Measurements from ENCODE around the gene TUBA3D. TPM values are rescaled to one million over a fixed set of nuclear protein-coding genes. Genes with fewer than 3 reads are reported as not detected.
"Not testable (repeated sequence)": the region's sequence is repeated elsewhere in the genome, so short reads cannot be mapped to it uniquely, and the experiment has no call there.

Gene TUBA3D
- total RNA-seq, 6 experiments from 2014 or later, result 0.30 to 3.1 (median 1.5) TPM; not detected in 2

DNA sequence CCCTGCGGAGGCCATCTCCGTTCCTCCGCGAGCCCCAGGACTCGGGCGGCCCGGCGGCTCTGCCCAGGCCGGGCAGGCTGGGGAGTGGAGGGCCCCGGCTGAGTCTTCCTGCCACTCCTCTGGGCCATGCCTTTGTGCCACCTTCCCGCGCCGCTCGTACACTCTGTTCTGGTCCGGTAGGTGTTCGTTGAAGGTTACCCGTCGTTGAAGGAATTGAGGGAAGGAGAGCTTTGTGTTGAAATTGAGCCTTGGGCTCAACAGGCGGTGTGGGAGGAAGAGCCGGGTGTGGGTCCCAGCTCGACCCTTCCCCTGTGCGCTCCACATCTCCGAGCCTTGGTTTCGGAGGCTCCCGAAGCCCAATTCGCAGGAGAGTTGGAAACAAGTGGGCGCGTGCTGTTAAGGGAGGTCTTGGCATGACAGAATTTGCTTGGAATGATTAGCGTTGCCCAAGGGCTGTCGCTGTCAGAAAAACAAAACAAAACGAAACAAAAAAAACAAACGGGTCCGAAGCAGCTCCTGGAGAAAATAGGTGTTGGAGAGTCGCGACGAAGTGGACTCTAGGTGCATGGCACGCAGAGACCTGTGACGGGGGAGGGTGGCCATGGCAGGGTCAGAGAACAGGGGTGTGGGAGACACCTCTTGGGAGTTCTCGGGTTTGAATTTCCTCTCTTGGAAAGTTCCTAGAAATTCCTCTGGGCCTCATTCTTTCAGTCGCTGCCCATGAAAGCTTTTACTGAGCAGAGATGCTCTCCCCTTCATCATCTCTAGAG is 17.5 kb downstream of the TUBA3D start:
- WGBS (ENCODE audit: insufficient coverage, low coverage, low lambda C conversion rate, missing lambda C conversion rate), result under 1% methylated on average over 34 of the region's 40 CpGs
- ATAC-seq (peak in 2 of 4 donors; percentile 46 to 48), DNase-seq (peak in 1 of 3 donors; percentile 48)
- Histone ChIP-seq H3K9me3 (no peaks in the 10 kb centered on the region), H3K4me3 (peak overlapping the region; percentile 78 to 89 (median 84)), H3K4me1 (peaks cover 0 to 11% (median 2%) of the 10 kb centered on the region in 4 donors), H3K27me3 (no peaks in the 10 kb centered on the region), H3K27ac (peak overlapping the region; percentile 74 to 79 (median 75)), H3K36me3 (no peaks in the 10 kb centered on the region)
- intact Hi-C loops (cut with DNase I), result no loop called here
- TF ChIP-seq POLR2A (IDR thresholded peaks at IDR 0.05), result no peak
- TF ChIP-seq, protein P1, sequence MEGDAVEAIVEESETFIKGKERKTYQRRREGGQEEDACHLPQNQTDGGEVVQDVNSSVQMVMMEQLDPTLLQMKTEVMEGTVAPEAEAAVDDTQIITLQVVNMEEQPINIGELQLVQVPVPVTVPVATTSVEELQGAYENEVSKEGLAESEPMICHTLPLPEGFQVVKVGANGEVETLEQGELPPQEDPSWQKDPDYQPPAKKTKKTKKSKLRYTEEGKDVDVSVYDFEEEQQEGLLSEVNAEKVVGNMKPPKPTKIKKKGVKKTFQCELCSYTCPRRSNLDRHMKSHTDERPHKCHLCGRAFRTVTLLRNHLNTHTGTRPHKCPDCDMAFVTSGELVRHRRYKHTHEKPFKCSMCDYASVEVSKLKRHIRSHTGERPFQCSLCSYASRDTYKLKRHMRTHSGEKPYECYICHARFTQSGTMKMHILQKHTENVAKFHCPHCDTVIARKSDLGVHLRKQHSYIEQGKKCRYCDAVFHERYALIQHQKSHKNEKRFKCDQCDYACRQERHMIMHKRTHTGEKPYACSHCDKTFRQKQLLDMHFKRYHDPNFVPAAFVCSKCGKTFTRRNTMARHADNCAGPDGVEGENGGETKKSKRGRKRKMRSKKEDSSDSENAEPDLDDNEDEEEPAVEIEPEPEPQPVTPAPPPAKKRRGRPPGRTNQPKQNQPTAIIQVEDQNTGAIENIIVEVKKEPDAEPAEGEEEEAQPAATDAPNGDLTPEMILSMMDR (IDR thresholded peaks at IDR 0.05), result no peak

DNA sequence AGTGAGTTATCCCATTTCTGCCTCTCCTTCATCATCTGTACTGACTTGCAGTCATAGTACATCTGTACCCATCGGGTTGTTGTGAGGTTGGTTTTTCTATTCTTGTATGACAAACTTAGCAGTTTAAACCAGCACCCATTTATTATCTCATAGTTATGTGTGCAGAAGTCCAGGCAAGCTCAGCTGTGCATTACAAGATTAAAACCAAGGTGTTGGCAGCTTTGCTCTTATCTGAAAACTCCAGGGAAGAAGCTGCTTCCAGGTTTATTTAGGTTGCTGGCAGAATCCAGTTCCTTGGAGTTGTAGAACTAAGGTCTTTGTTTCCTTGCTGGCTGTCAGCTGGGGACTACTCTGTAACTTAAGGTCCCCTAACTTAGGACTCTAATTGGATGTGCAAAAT is 19.6 kb downstream of the TUBA3D start:
- H3K27me3 ChIP-seq; H3K27ac ChIP-seq; H3K9me3 ChIP-seq; H3K4me3 ChIP-seq; ATAC-seq; DNase-seq; intact Hi-C loops (cut with DNase I): not testable (repeated sequence)
- 100% methylated on average over 1 of the region's 1 CpG for WGBS (ENCODE audit: insufficient coverage, low coverage, low lambda C conversion rate, missing lambda C conversion rate)
- H3K4me1 ChIP-seq, result peaks cover 0 to 11% (median 2%) of the 10 kb centered on the region in 4 donors
- H3K36me3 ChIP-seq, result peaks cover 0 to 10% (median 4%) of the 10 kb centered on the region in 4 donors

- DNase-seq; H3K27me3 ChIP-seq; H3K4me1 ChIP-seq; H3K9me3 ChIP-seq; H3K4me3 ChIP-seq; intact Hi-C loops (cut with DNase I); ATAC-seq; H3K27ac ChIP-seq: not testable (repeated sequence)
- H3K36me3 ChIP-seq, result peaks cover 0 to 28% (median 5%) of the 10 kb centered on the region in 4 donors
- WGBS (ENCODE audit: insufficient coverage, low coverage, low lambda C conversion rate, missing lambda C conversion rate), result 87% methylated on average over 7 of the region's 8 CpGs
These were observed 22.5 kb downstream of the TUBA3D start for GRCh38 chr2:131498321-131498973.

DNA sequence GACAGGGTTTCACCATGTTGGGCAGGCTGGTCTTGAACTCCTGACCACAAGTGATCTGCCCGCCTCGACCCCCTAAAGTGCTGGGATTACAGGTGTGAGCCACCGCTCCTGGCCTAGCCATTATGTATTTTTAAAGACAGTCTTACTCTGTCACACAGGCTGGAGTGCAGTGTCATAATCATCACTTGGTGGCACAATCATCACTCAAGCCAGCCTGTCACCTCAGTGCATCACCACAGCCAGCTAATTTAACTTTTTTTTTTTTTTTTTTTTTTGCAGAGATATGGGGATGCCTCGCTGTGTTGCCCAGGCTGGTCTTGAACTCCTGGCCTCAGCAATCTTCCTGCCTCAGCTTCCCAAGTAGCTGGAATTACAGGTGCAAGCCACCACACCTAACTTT is 27.7 kb downstream of the TUBA3D start:
- no CpG with 5 or more reads among the region's 4 CpGs for WGBS (ENCODE audit: insufficient coverage, low coverage, low lambda C conversion rate, missing lambda C conversion rate)
- intact Hi-C loops (cut with DNase I), result not testable (repeated sequence)

GRCh38 chr2:131504082-131504750 is 28.3 kb downstream of the TUBA3D start:
- H3K9me3 ChIP-seq; DNase-seq; H3K4me3 ChIP-seq; H3K27me3 ChIP-seq; H3K27ac ChIP-seq; H3K4me1 ChIP-seq; intact Hi-C loops (cut with DNase I): not testable (repeated sequence)
- ATAC-seq, result peak in 1 of 4 donors; percentile 28
- WGBS (ENCODE audit: insufficient coverage, low coverage, low lambda C conversion rate, missing lambda C conversion rate), result 83% methylated on average over 6 of the region's 7 CpGs
- H3K36me3 ChIP-seq, result peaks cover 0 to 74% (median 27%) of the 10 kb centered on the region in 4 donors

More for the DNA sequence above, 27.7 kb downstream of the TUBA3D start:
- not testable (repeated sequence) for DNase-seq, ATAC-seq, H3K9me3 ChIP-seq, H3K4me1 ChIP-seq, H3K4me3 ChIP-seq, H3K27me3 ChIP-seq, H3K27ac ChIP-seq
- peaks cover 0 to 69% (median 24%) of the 10 kb centered on the region in 4 donors for H3K36me3 ChIP-seq

GRCh38 chr2:131509615-131510014 is 33.7 kb downstream of the TUBA3D start:
- WGBS (ENCODE audit: insufficient coverage, low coverage, low lambda C conversion rate, missing lambda C conversion rate), result 83% methylated on average over 1 of the region's 9 CpGs
- peaks cover 0 to 37% (median 22%) of the 10 kb centered on the region in 4 donors for H3K36me3 ChIP-seq

DNA sequence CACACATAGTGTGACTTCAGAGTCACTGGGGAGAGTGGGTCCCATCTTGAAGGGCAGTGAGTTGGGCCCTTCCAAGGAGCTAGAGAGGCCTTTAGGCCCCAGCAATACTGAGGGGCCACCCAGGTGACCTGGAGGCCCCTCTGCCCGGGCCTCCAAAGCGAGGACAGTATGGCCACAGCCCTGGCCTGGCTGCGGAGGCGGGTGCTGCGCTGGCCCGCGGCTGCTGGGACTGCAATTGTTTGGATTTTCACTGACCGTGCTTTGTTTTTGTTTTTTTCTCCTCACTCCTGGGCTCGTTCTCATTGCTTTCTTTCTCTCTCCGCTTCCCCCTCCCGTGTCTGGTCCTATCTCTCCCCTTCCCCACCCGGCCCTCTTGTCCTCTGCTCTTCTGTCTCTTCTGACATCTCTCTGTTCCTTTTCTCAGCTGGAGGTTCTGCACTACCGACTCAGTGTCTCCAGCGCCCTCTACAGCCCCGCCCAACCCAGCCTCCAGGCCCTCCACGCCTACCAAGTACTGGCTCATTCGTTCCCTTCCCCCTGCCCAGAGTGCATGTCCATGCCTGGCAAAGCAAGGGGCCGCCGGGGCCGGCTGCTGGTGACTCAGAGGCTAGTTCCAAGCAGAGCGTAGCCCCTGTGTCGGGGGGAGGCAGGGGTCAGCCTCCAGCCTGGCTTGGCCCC is 35.5 kb downstream of the TUBA3D start:
- H3K4me1 ChIP-seq; H3K27ac ChIP-seq; H3K27me3 ChIP-seq; ATAC-seq; H3K4me3 ChIP-seq; intact Hi-C loops (cut with DNase I); H3K9me3 ChIP-seq: not testable (repeated sequence)
- 77% methylated on average over 8 of the region's 22 CpGs for WGBS (ENCODE audit: insufficient coverage, low coverage, low lambda C conversion rate, missing lambda C conversion rate)
- H3K36me3 ChIP-seq, result peaks cover 0 to 24% (median 19%) of the 10 kb centered on the region in 4 donors
- peak in 1 of 3 donors; percentile 38 for DNase-seq

More at GRCh38 chr2:131509615-131510014, 33.7 kb downstream of the TUBA3D start:
- Histone ChIP-seq H3K27me3 (no peaks in the 10 kb centered on the region), H3K27ac (no peak overlapping the region), H3K9me3 (no peaks in the 10 kb centered on the region), H3K4me1 (no peaks in the 10 kb centered on the region), H3K4me3 (no peak overlapping the region)
- ATAC-seq, result no peak
- DNase-seq, result no peak
- TF ChIP-seq, protein P1 (IDR thresholded peaks at IDR 0.05), result no peak
- no peak for TF ChIP-seq POLR2A (IDR thresholded peaks at IDR 0.05)
- intact Hi-C loops (cut with DNase I), result no loop called here

DNA sequence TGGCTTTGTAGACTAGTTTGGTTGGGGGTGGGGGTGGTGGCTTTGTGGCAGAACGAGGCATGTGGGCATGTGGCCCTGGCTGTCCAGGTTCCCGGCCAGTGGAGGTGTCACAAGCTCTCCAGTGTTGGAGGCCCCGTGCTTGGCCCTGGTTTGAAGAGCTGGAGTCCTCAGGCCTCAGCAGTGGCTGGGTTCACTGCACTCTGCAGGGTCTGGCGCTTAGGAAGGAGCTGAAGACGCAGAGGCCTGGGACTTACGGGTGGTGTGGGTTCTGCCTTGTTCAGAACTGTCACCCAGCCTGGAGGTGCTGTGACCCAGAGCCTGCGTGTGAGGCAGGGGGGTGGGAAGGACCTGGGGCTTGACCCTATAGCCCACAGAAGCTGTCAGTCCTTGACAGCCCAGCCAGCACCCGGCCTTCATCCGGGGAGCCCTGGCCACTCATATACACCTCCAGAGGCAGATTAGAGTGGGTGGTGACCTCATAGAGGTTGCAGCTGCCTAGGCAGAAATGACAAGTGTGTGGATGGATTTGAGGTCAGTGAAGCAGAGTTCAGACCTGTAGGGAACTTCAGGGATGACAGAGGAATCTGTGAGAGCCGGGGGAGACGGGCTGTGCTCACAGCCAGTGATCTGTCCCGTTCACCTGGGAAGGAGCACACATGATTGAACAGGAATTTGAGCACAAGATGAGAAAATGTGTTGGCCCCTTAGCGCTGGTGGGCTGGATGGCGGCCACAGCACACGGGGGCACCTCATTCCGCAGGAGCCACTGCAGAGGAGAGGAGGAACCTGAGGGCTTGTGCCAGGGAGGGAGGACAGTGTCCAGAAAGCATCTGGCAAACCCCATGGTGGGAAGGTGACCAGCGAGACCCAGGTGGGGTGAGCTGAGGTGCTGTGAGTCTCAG is 36.3 kb downstream of the TUBA3D start:
- DNase-seq, result peak in 1 of 3 donors; percentile 23

More for the DNA sequence above, 36.3 kb downstream of the TUBA3D start:
- peaks cover 0 to 18% (median 14%) of the 10 kb centered on the region in 4 donors for H3K36me3 ChIP-seq
- H3K4me3 ChIP-seq; ATAC-seq; H3K9me3 ChIP-seq; H3K27ac ChIP-seq; intact Hi-C loops (cut with DNase I); H3K4me1 ChIP-seq; H3K27me3 ChIP-seq: not testable (repeated sequence)
- WGBS (ENCODE audit: insufficient coverage, low coverage, low lambda C conversion rate, missing lambda C conversion rate), result 80% methylated on average over 1 of the region's 17 CpGs
